CD14-positive monocyte (primary cell): ENCODE data around the gene BCAT1. TPM values are rescaled to one million over a fixed set of nuclear protein-coding genes. Genes with fewer than 3 reads are reported as not detected.
A peak's percentile ranks its signal among the peaks of the same experiment; 100 is the strongest.
"Not testable (repeated sequence)": the region's sequence is repeated elsewhere in the genome, so short reads cannot be mapped to it uniquely, and the experiment has no call there.

Experiments used
- DNase-seq, 3 donors: peaks; one replicate each; pipeline ENCODE4 v3.0.0-alpha.2; 2011 to 2022
- H2AFZ ChIP-seq: 2 replicates; pipeline ENCODE4 v1.6.0; 2012; ENCODE audit warnings: mild to moderate bottlenecking, low read depth, low read length, inconsistent platforms; ENCODE audit not compliant: insufficient read depth, poor library complexity, severe bottlenecking
- H3K27ac ChIP-seq, 2 donors: 1 replicate in 1 of 2; 2 replicates in 1 of 2; pipeline ENCODE4 v1.5.1; 2012 to 2013; ENCODE audit warnings: low read length in 2 of 2, control low read depth in 1 of 2, inconsistent platforms in 1 of 2, low read depth in 1 of 2, mild to moderate bottlenecking in 1 of 2
- H3K27me3 ChIP-seq, 2 donors: one replicate each; pipeline versions ENCODE4 v1.6.0 to v1.6.1; 2011 to 2013; ENCODE audit warnings: low read length in 2 of 2; ENCODE audit not compliant: control insufficient read depth in 2 of 2, insufficient read depth in 2 of 2
- H3K36me3 ChIP-seq, 2 donors: replicated peaks in 1 of 2; 1 replicate in 1 of 2; 2 replicates in 1 of 2; pipeline versions ENCODE4 v1.5.1 to v1.6.1; 2012 to 2013; ENCODE audit warnings: low read length in 2 of 2, control low read depth in 1 of 2, inconsistent platforms in 1 of 2, mild to moderate bottlenecking in 1 of 2; ENCODE audit not compliant: insufficient read depth in 2 of 2, control insufficient read depth in 1 of 2
- H3K4me1 ChIP-seq, 2 donors: 1 replicate in 1 of 2; 2 replicates in 1 of 2; pipeline versions ENCODE4 v1.5.1 to v1.6.1; 2012 to 2013; ENCODE audit warnings: low read length in 2 of 2, control low read depth in 1 of 2, inconsistent platforms in 1 of 2, mild to moderate bottlenecking in 1 of 2, moderate library complexity in 1 of 2; ENCODE audit not compliant: insufficient read depth in 2 of 2, control insufficient read depth in 1 of 2
- H3K4me2 ChIP-seq: replicated peaks from 2 replicates; pipeline ENCODE3; 2012; ENCODE audit warnings: low read length, moderate library complexity, mild to moderate bottlenecking; ENCODE audit not compliant: poor library complexity, severe bottlenecking; ENCODE audit errors: extremely low read depth
- H3K4me3 ChIP-seq, 3 experiments: fragments of 200-600 bp in 1 of 3; sonication (generic) in 1 of 3; replicated peaks in 1 of 3; 1 replicate in 2 of 3; 2 replicates in 1 of 3; pipeline ENCODE4 v1.5.1; 2011 to 2013; ENCODE audit warnings: low read length in 3 of 3, mild to moderate bottlenecking in 3 of 3, control low read depth in 2 of 3, low read depth in 2 of 3, inconsistent platforms in 1 of 3, moderate library complexity in 1 of 3
- H3K79me2 ChIP-seq: 2 replicates; pipeline ENCODE4 v1.6.0; 2012; ENCODE audit warnings: mild to moderate bottlenecking, control low read depth, inconsistent platforms, low read length, moderate library complexity; ENCODE audit not compliant: insufficient read depth
- H3K9ac ChIP-seq: 2 replicates; pipeline ENCODE4 v1.6.0; 2017; ENCODE audit warnings: low read length, mild to moderate bottlenecking; ENCODE audit not compliant: insufficient read depth, poor library complexity, severe bottlenecking
- H3K9me3 ChIP-seq, 2 donors: replicated peaks in 1 of 2; 1 replicate in 1 of 2; 2 replicates in 1 of 2; pipeline versions ENCODE4 v1.5.1 to v1.6.1; 2012 to 2013; ENCODE audit warnings: low read length in 2 of 2, control low read depth in 1 of 2; ENCODE audit not compliant: control insufficient read depth in 1 of 2, insufficient read depth in 1 of 2
- H4K20me1 ChIP-seq: 2 replicates; pipeline ENCODE4 v1.6.0; 2012; ENCODE audit warnings: mild to moderate bottlenecking, low read length, control low read depth, moderate library complexity; ENCODE audit not compliant: insufficient read depth
- H3K27ac Mint-ChIP-seq, 7 donors: one replicate each; pipeline ENCODE4 v1.8.0; 2020; ENCODE audit warnings: mild to moderate bottlenecking in 7 of 7, mixed read lengths in 7 of 7, moderate library complexity in 6 of 7, inconsistent platforms in 2 of 7
- H3K27me3 Mint-ChIP-seq, 3 donors: one replicate each; pipeline ENCODE4 v1.8.0; 2021 to 2022; ENCODE audit warnings: low read depth in 3 of 3, mild to moderate bottlenecking in 3 of 3, mixed read lengths in 3 of 3, moderate library complexity in 3 of 3, inconsistent platforms in 1 of 3
- H3K36me3 Mint-ChIP-seq, 2 donors: one replicate each; pipeline ENCODE4 v1.8.0; 2020; ENCODE audit warnings: mixed read lengths in 2 of 2, inconsistent platforms in 1 of 2, mild to moderate bottlenecking in 1 of 2
- H3K4me1 Mint-ChIP-seq: one replicate; pipeline ENCODE4 v1.8.0; 2020; ENCODE audit warnings: mild to moderate bottlenecking, mixed read lengths
- H3K4me3 Mint-ChIP-seq, 2 donors: one replicate each; pipeline ENCODE4 v1.8.0; 2020; ENCODE audit warnings: mild to moderate bottlenecking in 2 of 2, mixed read lengths in 2 of 2, moderate library complexity in 1 of 2
- H3K9me3 Mint-ChIP-seq, 7 donors: one replicate each; pipeline ENCODE4 v1.8.0; 2020 to 2022; ENCODE audit warnings: mixed read lengths in 7 of 7, mild to moderate bottlenecking in 6 of 7, moderate library complexity in 6 of 7, inconsistent platforms in 2 of 7
- WGBS: methylation state at CpG from one replicate; pipeline ENCODE4 v1.1.5; 2013; ENCODE audit warnings: missing lambda C conversion rate; ENCODE audit not compliant: insufficient coverage; 5-methylcytosine and 5-hydroxymethylcytosine counted together
- intact Hi-C, 2 donors: fragments of 100-400 bp; cut with micrococcal nuclease; formaldehyde crosslinking; loops; one replicate each; pipeline versions ENCODE4 v1.15.0 to v1.15.1; 2023
- polyA plus RNA-seq, 3 donors: library from polyadenylated mRNA; depleted of rRNA in 1 of 3; unstranded in 2 of 3; stranded (reverse) in 1 of 3; fragments of 300-500 nt in 2 of 3; fragments of >200 nt in 1 of 3; fragmentation: Illumina TruSeq in 2 of 3; gene quantifications; 1 replicate in 2 of 3; 2 replicates in 1 of 3; pipeline ENCODE4 v1.2.3, GENCODE V29; 2012 to 2021
- TF ChIP-seq, protein P1 (sequence below): fragments of 200-600 bp; IDR thresholded peaks from one replicate; pipeline ENCODE4 v1.8.0; 2022; ENCODE audit warnings: antibody characterized with exemption, mild to moderate bottlenecking

BCAT1 gene
- polyA plus RNA-seq, 3 donors = 3.5 to 16.9 (median 15.2) TPM

DNA sequence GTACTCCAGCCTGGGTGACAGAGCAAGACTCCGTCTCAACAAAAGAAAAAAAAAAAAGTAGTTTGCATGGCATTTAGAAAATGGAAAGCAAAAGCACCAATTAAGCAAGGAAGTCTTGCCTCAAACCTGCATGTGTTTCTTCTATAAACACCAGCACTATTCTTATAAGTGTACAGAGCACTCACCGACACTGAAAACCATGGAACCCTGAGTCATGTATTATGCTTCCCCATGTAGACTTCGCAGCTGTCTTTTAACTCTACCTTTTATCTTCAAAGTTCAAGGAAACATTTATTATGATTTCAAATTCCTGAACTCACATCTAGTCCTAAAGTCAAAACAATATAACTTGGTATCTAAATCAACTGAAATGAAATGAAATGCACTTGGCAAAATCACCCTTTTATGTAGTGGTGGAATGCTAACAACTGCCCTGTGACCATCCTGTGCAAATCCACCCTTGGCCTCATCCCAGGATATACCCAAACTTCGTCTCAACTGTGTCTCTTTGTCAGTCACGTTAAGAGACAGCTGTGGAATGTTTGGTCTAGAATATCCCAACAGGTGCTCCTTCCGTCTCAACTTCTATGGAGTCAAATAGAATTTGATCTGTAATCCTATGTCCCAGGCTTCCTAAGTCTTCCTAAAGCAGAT, 4.8 kb downstream of the BCAT1 start:
- Histone ChIP-seq H3K9ac (no peak overlapping the region), H3K4me2 (no peak overlapping the region)

DNA sequence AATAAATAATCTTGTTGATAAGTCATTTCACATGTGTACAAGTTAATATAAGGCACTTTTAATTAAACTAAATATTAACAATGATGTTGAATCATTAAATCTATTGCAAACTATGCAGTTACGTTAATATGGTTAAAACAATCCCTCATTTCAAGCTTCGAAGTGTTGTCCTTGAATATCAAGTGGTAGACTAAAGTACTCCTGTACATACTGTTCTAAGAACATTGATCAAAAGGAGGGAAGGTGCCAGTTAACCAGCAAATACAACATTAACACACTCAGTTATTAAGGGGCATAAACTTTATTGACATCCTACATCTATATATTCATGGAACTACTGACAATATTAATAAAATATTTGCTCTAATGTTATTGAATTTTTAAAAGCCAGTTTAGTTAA, 8.7 kb downstream of the BCAT1 start:
- WGBS = no CpG with 5 or more reads among the region's 2 CpGs
- no peaks in the 10 kb centered on the region for H3K9me3 ChIP-seq
- DNase-seq = no peak

More for the DNA sequence above, 4.8 kb downstream of the BCAT1 start:
- Histone ChIP-seq H3K4me3 (no peak overlapping the region), H2AFZ (no peak overlapping the region), H3K4me1 (peaks cover 36 to 51% of the 10 kb centered on the region in 2 donors), H3K27me3 (no peaks in the 10 kb centered on the region), H3K36me3 (no peaks in the 10 kb centered on the region), H3K27ac (no peak overlapping the region), H3K79me2 (no peaks in the 10 kb centered on the region), H4K20me1 (no peaks in the 10 kb centered on the region), H3K9me3 (no peaks in the 10 kb centered on the region)
- 100% methylated on average over 3 of the region's 6 CpGs for WGBS
- H3K36me3 Mint-ChIP-seq = no peaks in the 10 kb centered on the region
- H3K9me3 Mint-ChIP-seq = no peaks in the 10 kb centered on the region
- TF ChIP-seq, protein P1, sequence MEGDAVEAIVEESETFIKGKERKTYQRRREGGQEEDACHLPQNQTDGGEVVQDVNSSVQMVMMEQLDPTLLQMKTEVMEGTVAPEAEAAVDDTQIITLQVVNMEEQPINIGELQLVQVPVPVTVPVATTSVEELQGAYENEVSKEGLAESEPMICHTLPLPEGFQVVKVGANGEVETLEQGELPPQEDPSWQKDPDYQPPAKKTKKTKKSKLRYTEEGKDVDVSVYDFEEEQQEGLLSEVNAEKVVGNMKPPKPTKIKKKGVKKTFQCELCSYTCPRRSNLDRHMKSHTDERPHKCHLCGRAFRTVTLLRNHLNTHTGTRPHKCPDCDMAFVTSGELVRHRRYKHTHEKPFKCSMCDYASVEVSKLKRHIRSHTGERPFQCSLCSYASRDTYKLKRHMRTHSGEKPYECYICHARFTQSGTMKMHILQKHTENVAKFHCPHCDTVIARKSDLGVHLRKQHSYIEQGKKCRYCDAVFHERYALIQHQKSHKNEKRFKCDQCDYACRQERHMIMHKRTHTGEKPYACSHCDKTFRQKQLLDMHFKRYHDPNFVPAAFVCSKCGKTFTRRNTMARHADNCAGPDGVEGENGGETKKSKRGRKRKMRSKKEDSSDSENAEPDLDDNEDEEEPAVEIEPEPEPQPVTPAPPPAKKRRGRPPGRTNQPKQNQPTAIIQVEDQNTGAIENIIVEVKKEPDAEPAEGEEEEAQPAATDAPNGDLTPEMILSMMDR = no peak
- H3K27ac Mint-ChIP-seq = peak overlapping the region in 2 of 7 donors; percentile 35 to 68
- no peak overlapping the region for H3K4me3 Mint-ChIP-seq
- H3K4me1 Mint-ChIP-seq = peaks cover 53% of the 10 kb centered on the region
- intact Hi-C loops = no loop called here
- peaks cover 3 to 8% (median 4%) of the 10 kb centered on the region in 3 donors for H3K27me3 Mint-ChIP-seq
- no peak for DNase-seq

DNA sequence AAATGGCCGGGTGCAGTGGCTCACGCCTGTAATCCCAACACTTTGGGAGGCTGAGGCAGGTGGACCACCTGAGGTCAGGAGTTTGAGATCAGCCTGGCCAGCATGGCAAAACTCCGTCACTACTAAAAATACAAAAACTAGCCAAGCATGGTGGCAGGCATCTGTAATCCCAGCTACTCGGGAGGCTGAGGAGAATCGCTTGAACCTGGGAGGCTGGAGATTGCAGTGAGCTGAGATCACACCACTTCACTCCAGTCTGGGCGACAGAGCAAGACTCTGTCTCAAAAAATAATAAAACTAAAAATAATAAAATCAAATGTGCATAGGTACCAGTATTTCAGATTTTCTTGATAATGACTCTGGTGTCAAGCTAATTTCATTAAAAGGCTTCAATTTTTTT, 9.3 kb downstream of the BCAT1 start:
- H3K27ac Mint-ChIP-seq, H3K27ac ChIP-seq, H3K9me3 ChIP-seq, H4K20me1 ChIP-seq, intact Hi-C loops, H2AFZ ChIP-seq, H3K9me3 Mint-ChIP-seq, H3K27me3 Mint-ChIP-seq, H3K36me3 Mint-ChIP-seq, H3K4me3 ChIP-seq, H3K4me2 ChIP-seq, H3K36me3 ChIP-seq, H3K9ac ChIP-seq, H3K79me2 ChIP-seq, H3K4me1 ChIP-seq, H3K4me3 Mint-ChIP-seq, DNase-seq, H3K27me3 ChIP-seq: not testable (repeated sequence)
- H3K4me1 Mint-ChIP-seq = peaks cover 12% of the 10 kb centered on the region
- 100% methylated on average over 5 of the region's 6 CpGs for WGBS

More for the DNA sequence above, 8.7 kb downstream of the BCAT1 start:
- no peak overlapping the region for H3K9ac ChIP-seq
- no peak overlapping the region for H3K4me3 Mint-ChIP-seq
- H2AFZ ChIP-seq = no peak overlapping the region
- H3K36me3 ChIP-seq = no peaks in the 10 kb centered on the region
- no peak overlapping the region for H3K4me3 ChIP-seq
- H4K20me1 ChIP-seq = no peaks in the 10 kb centered on the region
- peaks cover 0 to 2% (median 0%) of the 10 kb centered on the region in 3 donors for H3K27me3 Mint-ChIP-seq
- intact Hi-C loops = no loop called here
- H3K27ac ChIP-seq = no peak overlapping the region
- H3K4me1 Mint-ChIP-seq = peaks cover 16% of the 10 kb centered on the region
- no peak overlapping the region for H3K27ac Mint-ChIP-seq
- no peaks in the 10 kb centered on the region for H3K36me3 Mint-ChIP-seq
- no peaks in the 10 kb centered on the region for H3K27me3 ChIP-seq
- H3K9me3 Mint-ChIP-seq = no peaks in the 10 kb centered on the region
- H3K4me1 ChIP-seq = peaks cover 4 to 12% of the 10 kb centered on the region in 2 donors
- no peaks in the 10 kb centered on the region for H3K79me2 ChIP-seq
- no peak overlapping the region for H3K4me2 ChIP-seq
- TF ChIP-seq, protein P1 = no peak
